Smooth muscle cell (in vitro differentiated cells): ENCODE results near the gene METTL8. TPM values are rescaled to one million over a fixed set of nuclear protein-coding genes. Genes with fewer than 3 reads are reported as not detected.

Experiments used
- DNase-seq: peaks from one replicate; lab custom pipeline; 2025; ENCODE audit not compliant: unreplicated experiment; lab: John Stamatoyannopoulos, UW
- H2AFZ ChIP-seq: fragments of 200-600 bp; sonication (generic); 2 replicates; pipeline ENCODE4 v1.6.0; 2016; ENCODE audit warnings: antibody characterized with exemption, low read depth, mild to moderate bottlenecking
- H3F3A ChIP-seq: fragments of 200-600 bp; sonication (generic); 2 replicates; pipeline ENCODE4 v1.6.0; 2017; ENCODE audit warnings: antibody characterized with exemption, low read depth
- H3K27ac ChIP-seq: fragments of 200-600 bp; sonication (generic); 2 replicates; pipeline ENCODE4 v1.5.1; 2016; ENCODE audit warnings: low read depth, mild to moderate bottlenecking
- H3K27me3 ChIP-seq: fragments of 200-600 bp; sonication (generic); 2 replicates; pipeline ENCODE4 v1.6.1; 2016; ENCODE audit warnings: low read depth, mild to moderate bottlenecking
- H3K36me3 ChIP-seq: fragments of 200-600 bp; sonication (generic); 2 replicates; pipeline ENCODE4 v1.5.1; 2016; ENCODE audit warnings: low read depth
- H3K4me1 ChIP-seq: fragments of 200-600 bp; sonication (generic); 2 replicates; pipeline ENCODE4 v1.5.1; 2016; ENCODE audit warnings: low read depth
- H3K4me2 ChIP-seq: fragments of 200-600 bp; sonication (generic); 2 replicates; pipeline ENCODE4 v1.6.0; 2016; ENCODE audit warnings: mild to moderate bottlenecking
- H3K4me3 ChIP-seq: fragments of 200-600 bp; sonication (generic); 2 replicates; pipeline ENCODE4 v1.5.1; 2016; ENCODE audit warnings: mild to moderate bottlenecking
- H3K79me2 ChIP-seq: fragments of 200-600 bp; sonication (generic); 2 replicates; pipeline ENCODE4 v1.6.0; 2016; ENCODE audit warnings: low read depth, mild to moderate bottlenecking
- H3K9ac ChIP-seq: fragments of 200-600 bp; sonication (generic); 2 replicates; pipeline ENCODE4 v1.6.0; 2016; ENCODE audit warnings: low read depth
- H3K9me3 ChIP-seq: fragments of 200-600 bp; sonication (generic); replicated peaks from 2 replicates; pipeline ENCODE4 v1.5.1; 2016; ENCODE audit warnings: low read depth
- H4K20me1 ChIP-seq: fragments of 200-600 bp; sonication (generic); 2 replicates; pipeline ENCODE4 v1.6.0; 2016; ENCODE audit warnings: low read depth
- WGBS: methylation state at CpG from one replicate; pipeline ENCODE4 v1.1.7; 2016; ENCODE audit warnings: low lambda C conversion rate; 5-methylcytosine and 5-hydroxymethylcytosine counted together
- polyA plus RNA-seq: library from polyadenylated mRNA; unstranded; fragments of >200 nt; fragmentation: Nextera tagmentation; extraction: Ambion mirVana; gene quantifications from 2 replicates; pipeline ENCODE4 v1.2.1, GENCODE V29; 2016
- total RNA-seq: library from RNA; depleted of rRNA; stranded (reverse); fragments of >200 nt; gene quantifications from 2 replicates; pipeline ENCODE4 v1.2.3, GENCODE V29; 2014
- TF ChIP-seq, protein P1 (sequence below): fragments of 200-600 bp; sonication (generic); IDR thresholded peaks from 2 replicates; pipeline ENCODE4 v1.5.1; 2017; ENCODE audit warnings: borderline replicate concordance, mild to moderate bottlenecking, antibody characterized with exemption; ENCODE audit not compliant: insufficient read depth, poor library complexity, severe bottlenecking

METTL8 gene
- total and polyA plus RNA-seq, 2 experiments from 2014 or later: 14.5 to 26.8 TPM

DNA sequence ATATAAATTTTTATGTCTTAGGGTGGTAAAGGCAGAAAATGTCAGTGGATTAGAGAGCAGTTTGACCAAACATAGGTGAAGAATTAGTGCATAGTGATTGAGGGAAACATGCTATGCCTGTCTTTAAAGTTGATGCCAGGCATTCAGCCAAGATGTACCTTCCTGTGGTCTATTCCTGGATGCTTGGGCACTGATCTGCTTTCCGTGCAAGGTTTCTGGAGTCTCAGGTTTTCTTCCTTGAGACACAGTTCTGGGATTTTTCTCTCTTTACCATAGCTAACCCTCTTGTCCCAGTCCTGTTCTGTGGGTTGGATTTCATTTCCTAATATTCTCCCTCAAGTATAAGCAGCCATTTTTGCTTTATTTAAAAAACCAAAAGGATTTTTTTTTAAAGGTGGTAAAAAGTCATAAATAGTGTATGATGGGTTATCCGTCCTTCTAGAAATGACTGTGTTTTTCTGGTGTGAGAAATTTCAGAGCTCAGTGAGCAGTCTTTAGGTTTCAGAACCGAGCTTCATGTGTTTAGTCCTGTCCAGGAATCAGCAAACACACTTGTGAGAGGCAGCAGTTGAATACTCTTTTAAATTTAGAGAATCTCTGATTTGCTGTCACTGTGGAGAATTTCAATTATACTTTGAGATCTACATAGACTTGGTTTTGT, 45.5 kb upstream of the METTL8 start:
- Histone ChIP-seq H2AFZ (no peak overlapping the region), H3K4me3 (no peak overlapping the region), H3K36me3 (peaks cover 10% of the 10 kb centered on the region), H3F3A (no peaks in the 10 kb centered on the region), H3K4me1 (no peaks in the 10 kb centered on the region), H3K27me3 (no peaks in the 10 kb centered on the region), H3K9me3 (no peaks in the 10 kb centered on the region), H3K79me2 (no peaks in the 10 kb centered on the region), H3K4me2 (no peak overlapping the region), H3K9ac (no peak overlapping the region), H3K27ac (no peak overlapping the region), H4K20me1 (no peaks in the 10 kb centered on the region)
- TF ChIP-seq, protein P1, sequence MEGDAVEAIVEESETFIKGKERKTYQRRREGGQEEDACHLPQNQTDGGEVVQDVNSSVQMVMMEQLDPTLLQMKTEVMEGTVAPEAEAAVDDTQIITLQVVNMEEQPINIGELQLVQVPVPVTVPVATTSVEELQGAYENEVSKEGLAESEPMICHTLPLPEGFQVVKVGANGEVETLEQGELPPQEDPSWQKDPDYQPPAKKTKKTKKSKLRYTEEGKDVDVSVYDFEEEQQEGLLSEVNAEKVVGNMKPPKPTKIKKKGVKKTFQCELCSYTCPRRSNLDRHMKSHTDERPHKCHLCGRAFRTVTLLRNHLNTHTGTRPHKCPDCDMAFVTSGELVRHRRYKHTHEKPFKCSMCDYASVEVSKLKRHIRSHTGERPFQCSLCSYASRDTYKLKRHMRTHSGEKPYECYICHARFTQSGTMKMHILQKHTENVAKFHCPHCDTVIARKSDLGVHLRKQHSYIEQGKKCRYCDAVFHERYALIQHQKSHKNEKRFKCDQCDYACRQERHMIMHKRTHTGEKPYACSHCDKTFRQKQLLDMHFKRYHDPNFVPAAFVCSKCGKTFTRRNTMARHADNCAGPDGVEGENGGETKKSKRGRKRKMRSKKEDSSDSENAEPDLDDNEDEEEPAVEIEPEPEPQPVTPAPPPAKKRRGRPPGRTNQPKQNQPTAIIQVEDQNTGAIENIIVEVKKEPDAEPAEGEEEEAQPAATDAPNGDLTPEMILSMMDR: no peak
- WGBS: 87% methylated on average over 3 of the region's 3 CpGs
- DNase-seq: no peak

DNA sequence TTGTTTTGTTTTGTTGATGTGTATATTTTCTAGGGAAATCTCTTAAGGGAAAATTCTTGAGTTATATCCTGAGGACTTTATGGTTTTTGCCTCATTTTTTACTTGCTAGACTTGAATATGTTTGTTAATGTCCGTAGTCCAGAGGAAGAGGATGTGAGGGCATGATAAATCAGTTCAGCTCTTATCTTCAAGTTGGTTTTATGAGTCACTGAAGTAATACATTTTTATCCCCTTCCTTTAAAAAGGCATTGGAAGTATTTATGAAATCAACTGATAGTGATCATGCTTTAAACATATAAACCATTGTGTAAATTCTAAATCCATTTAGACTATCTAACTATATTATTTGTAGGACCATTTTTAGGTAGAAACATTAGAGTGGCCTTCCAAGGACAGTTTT, 44.6 kb upstream of the METTL8 start:
- H3F3A ChIP-seq: no peaks in the 10 kb centered on the region
- WGBS: 8% methylated on average over 1 of the region's 1 CpG
- no peak overlapping the region for H3K9ac ChIP-seq
- no peak overlapping the region for H2AFZ ChIP-seq
- H3K27me3 ChIP-seq: no peaks in the 10 kb centered on the region
- H3K9me3 ChIP-seq: no peaks in the 10 kb centered on the region
- no peak overlapping the region for H3K27ac ChIP-seq
- H3K4me3 ChIP-seq: no peak overlapping the region
- no peaks in the 10 kb centered on the region for H4K20me1 ChIP-seq
- H3K36me3 ChIP-seq: peaks cover 12% of the 10 kb centered on the region
- H3K4me2 ChIP-seq: peak overlapping the region; percentile 25
- no peaks in the 10 kb centered on the region for H3K79me2 ChIP-seq
- H3K4me1 ChIP-seq: no peaks in the 10 kb centered on the region
- TF ChIP-seq, protein P1: no peak
- DNase-seq: no peak

DNA sequence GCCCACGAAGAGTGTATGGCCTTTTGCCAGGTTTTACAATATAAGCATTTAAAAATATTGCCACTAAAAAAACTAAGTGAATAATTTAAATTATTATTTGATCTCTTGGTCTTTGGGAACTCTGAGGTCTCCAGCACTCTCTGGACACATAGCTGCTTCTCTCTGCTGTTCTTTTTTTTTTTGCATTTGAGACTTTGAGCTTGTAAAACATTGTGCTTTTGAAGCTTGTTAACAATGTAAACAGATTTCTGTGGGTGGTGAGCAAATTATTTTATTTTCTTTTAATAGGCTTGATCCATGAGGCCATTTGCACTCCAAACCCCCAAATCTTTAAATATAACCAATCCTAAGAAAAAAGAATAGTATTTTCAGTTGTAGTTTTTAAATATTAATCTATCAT, 42.2 kb upstream of the METTL8 start:
- no peaks in the 10 kb centered on the region for H3F3A ChIP-seq
- no peak overlapping the region for H3K27ac ChIP-seq
- H3K9me3 ChIP-seq: no peaks in the 10 kb centered on the region
- no peaks in the 10 kb centered on the region for H3K4me1 ChIP-seq
- H3K36me3 ChIP-seq: peaks cover 15% of the 10 kb centered on the region
- TF ChIP-seq, protein P1: no peak
- H3K4me3 ChIP-seq: no peak overlapping the region
- no peak overlapping the region for H2AFZ ChIP-seq
- H3K27me3 ChIP-seq: no peaks in the 10 kb centered on the region
- no peaks in the 10 kb centered on the region for H3K79me2 ChIP-seq
- no peak overlapping the region for H3K4me2 ChIP-seq
- no peak overlapping the region for H3K9ac ChIP-seq
- 91% methylated on average over 1 of the region's 1 CpG for WGBS
- DNase-seq: no peak
- H4K20me1 ChIP-seq: no peaks in the 10 kb centered on the region

DNA sequence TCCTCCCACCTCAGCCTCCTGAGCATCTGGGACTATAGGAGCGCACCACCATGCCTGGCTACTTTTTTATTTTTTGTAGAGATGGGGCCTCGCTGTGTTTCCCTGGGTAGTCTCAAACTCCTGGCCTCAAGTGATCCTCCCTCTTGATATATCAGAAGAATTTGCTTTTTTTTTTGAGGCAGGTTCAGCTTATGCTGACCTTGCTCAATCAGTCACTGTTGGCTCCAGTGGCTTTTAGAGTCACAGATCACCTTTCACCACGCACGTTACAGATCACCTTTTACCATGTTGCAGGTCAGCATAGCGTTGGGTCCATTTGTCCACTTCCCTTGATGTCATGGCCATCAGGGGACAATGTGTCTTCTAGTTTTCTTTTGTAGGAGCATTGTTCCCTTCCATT, 36.3 kb upstream of the METTL8 start:
- H3K4me2 ChIP-seq: no peak overlapping the region
- 98% methylated on average over 5 of the region's 5 CpGs for WGBS
- no peak for DNase-seq
- H3K27me3 ChIP-seq: no peaks in the 10 kb centered on the region
- H3K4me1 ChIP-seq: no peaks in the 10 kb centered on the region
- H3K36me3 ChIP-seq: peaks cover 15% of the 10 kb centered on the region
- no peaks in the 10 kb centered on the region for H3K9me3 ChIP-seq
- TF ChIP-seq, protein P1: no peak
- H2AFZ ChIP-seq: no peak overlapping the region
- no peaks in the 10 kb centered on the region for H3F3A ChIP-seq
- H3K79me2 ChIP-seq: no peaks in the 10 kb centered on the region
- no peak overlapping the region for H3K27ac ChIP-seq
- no peak overlapping the region for H3K9ac ChIP-seq
- H4K20me1 ChIP-seq: no peaks in the 10 kb centered on the region
- no peak overlapping the region for H3K4me3 ChIP-seq
